ENCODE measurements around the gene TSTD2. TPM values are rescaled to one million over a fixed set of nuclear protein-coding genes. Genes with fewer than 3 reads are reported as not detected.

The TSTD2 gene
- total RNA-seq (2021) (29.7 and 31.2 TPM in 2 replicates), Bru-seq, nascent RNA (percentile 86 among the genes with signal in this experiment), BruChase-seq, experiment 1, labeled RNA remaining after a 2-hour chase (percentile 86 among the genes with signal in this experiment), BruChase-seq, experiment 2, labeled RNA remaining after a 6-hour chase (percentile 69 among the genes with signal in this experiment)
- long read RNA-seq, full-length matches to known transcripts, result 51 of 68 reads
- long read RNA-seq, partial matches to known transcripts, result 4 of 68 reads
- long read RNA-seq, other reads (novel, unspliced or antisense), result 13 of 68 reads

GRCh38 chr9:97632985-97633858 lies at the start of gene TSTD2, which contains the start of gene NCBP1:
Gene TSTD2 (minus strand): TSS chr9:97633368. CDS start chr9:97627562, 5,806 bp downstream.
Gene NCBP1 (plus strand): TSS chr9:97633821. CDS start chr9:97633882, 61 bp downstream.
- Histone ChIP-seq H3K27ac (ENCODE audit: low read depth, low read length, poor library complexity, severe bottlenecking) (peak within 1 kb of the TSS; percentile 99), H3K36me3 (ENCODE audit: insufficient read depth, low read length, poor library complexity, severe bottlenecking) (no peaks in the 10 kb centered on the region), H3K4me1 (ENCODE audit: insufficient read depth, low read length, poor library complexity, severe bottlenecking) (peaks cover 16% of the 10 kb centered on the region), H3K27me3 (replicated peaks; ENCODE audit: insufficient read depth, low read depth, low read length, poor library complexity) (no peaks in the 10 kb centered on the region), H3K9me3 (ENCODE audit: low read depth, low read length, poor library complexity, severe bottlenecking) (no peaks in the 10 kb centered on the region), H3K4me3 (ENCODE audit: low read depth, low read length, poor library complexity, severe bottlenecking) (peak within 1 kb of the TSS; percentile 96)
- no TSS peak for BruUV-seq (replicated peaks)
- TF ChIP-seq, protein P1, sequence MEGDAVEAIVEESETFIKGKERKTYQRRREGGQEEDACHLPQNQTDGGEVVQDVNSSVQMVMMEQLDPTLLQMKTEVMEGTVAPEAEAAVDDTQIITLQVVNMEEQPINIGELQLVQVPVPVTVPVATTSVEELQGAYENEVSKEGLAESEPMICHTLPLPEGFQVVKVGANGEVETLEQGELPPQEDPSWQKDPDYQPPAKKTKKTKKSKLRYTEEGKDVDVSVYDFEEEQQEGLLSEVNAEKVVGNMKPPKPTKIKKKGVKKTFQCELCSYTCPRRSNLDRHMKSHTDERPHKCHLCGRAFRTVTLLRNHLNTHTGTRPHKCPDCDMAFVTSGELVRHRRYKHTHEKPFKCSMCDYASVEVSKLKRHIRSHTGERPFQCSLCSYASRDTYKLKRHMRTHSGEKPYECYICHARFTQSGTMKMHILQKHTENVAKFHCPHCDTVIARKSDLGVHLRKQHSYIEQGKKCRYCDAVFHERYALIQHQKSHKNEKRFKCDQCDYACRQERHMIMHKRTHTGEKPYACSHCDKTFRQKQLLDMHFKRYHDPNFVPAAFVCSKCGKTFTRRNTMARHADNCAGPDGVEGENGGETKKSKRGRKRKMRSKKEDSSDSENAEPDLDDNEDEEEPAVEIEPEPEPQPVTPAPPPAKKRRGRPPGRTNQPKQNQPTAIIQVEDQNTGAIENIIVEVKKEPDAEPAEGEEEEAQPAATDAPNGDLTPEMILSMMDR (conservative IDR thresholded peaks at IDR 0.05; ENCODE audit: low read depth, low read length), result no peak
- no peak for TF ChIP-seq EZH2 (IDR thresholded peaks at IDR 0.05; ENCODE audit: borderline replicate concordance, low read depth, low read length, poor library complexity, severe bottlenecking)
- DNase-seq (ENCODE audit: low spot score), result peak; percentile 99
- intact Hi-C loops (cut with micrococcal nuclease; ENCODE audit: unreplicated experiment), result no loop called here
- ChIA-PET POLR2A (ENCODE audit: low non-redundant PET) (interaction anchor here (0.7 kb wide), 3 partner anchors 18 to 1247 kb away, joined by 4 to 35 read pairs (median 6); no protein-coding TSS in a partner anchor), CTCF (interaction anchor here (0.5 to 0.7 kb wide), 4 partner anchors 12 to 478 kb away, joined by 3 to 4 read pairs (median 4); no protein-coding TSS in a partner anchor)

DNA sequence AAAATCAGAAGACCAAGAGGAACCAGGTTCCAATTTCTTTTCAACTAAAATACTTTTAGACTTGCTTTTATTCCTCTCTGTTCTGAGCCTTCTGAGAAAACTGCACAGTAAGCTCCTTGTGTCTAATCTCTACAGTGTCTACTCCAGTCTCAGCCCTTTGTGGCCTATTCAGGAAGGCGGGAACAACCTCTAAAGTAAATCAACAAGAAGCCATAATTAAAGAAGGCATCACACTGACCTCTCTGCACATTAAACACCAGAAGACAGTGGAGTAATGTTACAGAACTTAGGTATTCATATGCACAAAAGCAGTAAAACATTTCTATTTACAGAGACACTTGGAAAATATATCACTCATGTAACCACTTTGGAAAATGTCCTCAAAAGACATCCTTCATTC lies 49.1 kb upstream of the TSTD2 start:
- BruUV-seq (replicated peaks), result no TSS peak
- TF ChIP-seq, protein P1 (conservative IDR thresholded peaks at IDR 0.05; ENCODE audit: low read depth, low read length), result no peak
- ChIA-PET POLR2A (ENCODE audit: low non-redundant PET) (no interaction called here), CTCF (no interaction called here)
- Histone ChIP-seq H3K27ac (ENCODE audit: low read depth, low read length, poor library complexity, severe bottlenecking) (no peak overlapping the region), H3K4me3 (ENCODE audit: low read depth, low read length, poor library complexity, severe bottlenecking) (no peak overlapping the region), H3K27me3 (replicated peaks; ENCODE audit: insufficient read depth, low read depth, low read length, poor library complexity) (no peaks in the 10 kb centered on the region), H3K36me3 (ENCODE audit: insufficient read depth, low read length, poor library complexity, severe bottlenecking) (peaks cover 64% of the 10 kb centered on the region), H3K4me1 (ENCODE audit: insufficient read depth, low read length, poor library complexity, severe bottlenecking) (no peaks in the 10 kb centered on the region), H3K9me3 (ENCODE audit: low read depth, low read length, poor library complexity, severe bottlenecking) (no peaks in the 10 kb centered on the region)
- DNase-seq (ENCODE audit: low spot score), result no peak
- intact Hi-C loops (cut with micrococcal nuclease; ENCODE audit: unreplicated experiment), result no loop called here

DNA sequence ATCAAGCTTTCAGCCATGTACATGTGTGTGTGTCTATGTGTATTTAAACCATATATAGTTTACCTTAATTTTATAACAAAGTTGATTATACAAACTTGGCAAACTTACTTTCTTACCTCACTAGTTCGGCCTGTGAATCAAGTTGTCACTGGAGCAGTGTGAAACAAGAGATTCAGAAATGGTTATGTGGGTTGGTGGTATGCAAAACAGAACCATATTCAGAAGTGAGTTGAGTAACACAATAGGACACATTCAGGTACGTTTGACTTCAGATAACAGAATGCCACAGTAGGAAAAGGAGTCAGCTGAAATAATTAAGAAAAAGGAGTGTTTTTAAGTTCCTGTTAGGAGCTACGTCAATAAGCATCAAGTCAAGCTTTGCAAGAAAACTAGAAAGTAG lies 42.5 kb upstream of the TSTD2 start:
- no TSS peak for BruUV-seq (replicated peaks)
- Histone ChIP-seq H3K4me1 (ENCODE audit: insufficient read depth, low read length, poor library complexity, severe bottlenecking) (no peaks in the 10 kb centered on the region), H3K9me3 (ENCODE audit: low read depth, low read length, poor library complexity, severe bottlenecking) (no peaks in the 10 kb centered on the region), H3K4me3 (ENCODE audit: low read depth, low read length, poor library complexity, severe bottlenecking) (no peak overlapping the region), H3K27me3 (replicated peaks; ENCODE audit: insufficient read depth, low read depth, low read length, poor library complexity) (no peaks in the 10 kb centered on the region), H3K27ac (ENCODE audit: low read depth, low read length, poor library complexity, severe bottlenecking) (no peak overlapping the region), H3K36me3 (ENCODE audit: insufficient read depth, low read length, poor library complexity, severe bottlenecking) (peaks cover 70% of the 10 kb centered on the region)
- intact Hi-C loops (cut with micrococcal nuclease; ENCODE audit: unreplicated experiment), result no loop called here
- no peak for DNase-seq (ENCODE audit: low spot score)
- CTCF ChIA-PET, result no interaction called here
- POLR2A ChIA-PET (ENCODE audit: low non-redundant PET), result interaction anchor here (0.7 kb wide), 1 partner anchor 383 kb away, joined by 4 read pairs; no protein-coding TSS in a partner anchor
- no peak for TF ChIP-seq EZH2 (IDR thresholded peaks at IDR 0.05; ENCODE audit: borderline replicate concordance, low read depth, low read length, poor library complexity, severe bottlenecking)
- TF ChIP-seq, protein P1 (conservative IDR thresholded peaks at IDR 0.05; ENCODE audit: low read depth, low read length), result no peak

Data from A673 (cell line).